HEK293 (cell line): ENCODE results near the gene KLHL29.

ENCODE experiments used
- CTCF ChIP-seq: fragments of 450-650 bp; formaldehyde crosslinking; IDR thresholded peaks from 2 replicates; pipeline ENCODE4 v1.5.1; 2016; ENCODE audit warnings: missing biosample characterization, missing genetic modification characterization
- REST ChIP-seq: fragments of 450-650 bp; formaldehyde crosslinking; IDR thresholded peaks from 2 replicates; pipeline ENCODE4 v1.5.1; 2016; ENCODE audit warnings: missing biosample characterization, missing genetic modification characterization

GRCh38 chr2:23508066-23508390, 123.0 kb downstream of the KLHL29 start:
- no peak for TF ChIP-seq CTCF (tag by site-specific recombination)
- no peak for TF ChIP-seq REST (tag by site-specific recombination)
